ENCODE data around the gene CPA3. TPM values are rescaled to one million over a fixed set of nuclear protein-coding genes. Genes with fewer than 3 reads are reported as not detected.

Gene CPA3
- total and polyA plus RNA-seq, 5 donors, result 0.11 to 2.3 (median 2.0) TPM

- Histone ChIP-seq H3K27ac (ENCODE audit: low read length) (no peak overlapping the region), H3K4me3 (ENCODE audit: low read length) (no peak overlapping the region), H3K9me3 (ENCODE audit: control insufficient read depth, low read length) (no peaks in the 10 kb centered on the region), H3K27me3 (ENCODE audit: control insufficient read depth, insufficient read depth) (no peaks in the 10 kb centered on the region), H3K4me1 (ENCODE audit: control insufficient read depth, insufficient read depth, low read length) (no peaks in the 10 kb centered on the region)
- DNase-seq, result no peak
- ATAC-seq, result no peak
- intact Hi-C loops (cut with DNase I), result no loop called here
- 94% methylated on average over 2 of the region's 2 CpGs for WGBS
These were observed 51.0 kb downstream of the CPA3 start for GRCh38 chr3:148916132-148916531.

GRCh38 chr3:148922467-148922866 lies 57.4 kb downstream of the CPA3 start:
- Histone ChIP-seq H3K4me3 (ENCODE audit: low read length) (no peak overlapping the region), H3K27me3 (ENCODE audit: control insufficient read depth, insufficient read depth) (no peaks in the 10 kb centered on the region), H3K27ac (ENCODE audit: low read length) (no peak overlapping the region), H3K4me1 (ENCODE audit: control insufficient read depth, insufficient read depth, low read length) (no peaks in the 10 kb centered on the region), H3K9me3 (ENCODE audit: control insufficient read depth, low read length) (no peaks in the 10 kb centered on the region)
- WGBS, result 79% methylated on average over 1 of the region's 1 CpG
- intact Hi-C loops (cut with DNase I), result no loop called here
- no peak for DNase-seq
- ATAC-seq, result no peak

- Histone ChIP-seq H3K27me3 (ENCODE audit: control insufficient read depth, insufficient read depth) (no peaks in the 10 kb centered on the region), H3K4me1 (ENCODE audit: control insufficient read depth, insufficient read depth, low read length) (no peaks in the 10 kb centered on the region), H3K27ac (ENCODE audit: low read length) (no peak overlapping the region), H3K9me3 (ENCODE audit: control insufficient read depth, low read length) (no peaks in the 10 kb centered on the region), H3K4me3 (ENCODE audit: low read length) (no peak overlapping the region)
- intact Hi-C loops (cut with DNase I), result no loop called here
- ATAC-seq, result no peak
- DNase-seq, result no peak
These were observed 58.5 kb downstream of the CPA3 start for GRCh38 chr3:148923592-148923991.

GRCh38 chr3:148924562-148924961 lies 59.5 kb downstream of the CPA3 start:
- H3K4me3 ChIP-seq (ENCODE audit: low read length), result no peak overlapping the region
- no peak overlapping the region for H3K27ac ChIP-seq (ENCODE audit: low read length)
- no peaks in the 10 kb centered on the region for H3K4me1 ChIP-seq (ENCODE audit: control insufficient read depth, insufficient read depth, low read length)
- no peak for DNase-seq
- 47% methylated on average over 3 of the region's 3 CpGs for WGBS
- intact Hi-C loops (cut with DNase I), result no loop called here
- no peaks in the 10 kb centered on the region for H3K9me3 ChIP-seq (ENCODE audit: control insufficient read depth, low read length)
- no peak for ATAC-seq
- no peaks in the 10 kb centered on the region for H3K27me3 ChIP-seq (ENCODE audit: control insufficient read depth, insufficient read depth)

GRCh38 chr3:148925845-148926244 lies 60.7 kb downstream of the CPA3 start:
- H3K27ac ChIP-seq (ENCODE audit: low read length), result no peak overlapping the region
- H3K4me1 ChIP-seq (ENCODE audit: control insufficient read depth, insufficient read depth, low read length), result no peaks in the 10 kb centered on the region
- 84% methylated on average over 5 of the region's 5 CpGs for WGBS
- intact Hi-C loops (cut with DNase I), result no loop called here
- no peaks in the 10 kb centered on the region for H3K9me3 ChIP-seq (ENCODE audit: control insufficient read depth, low read length)
- DNase-seq, result no peak
- no peak overlapping the region for H3K4me3 ChIP-seq (ENCODE audit: low read length)
- H3K27me3 ChIP-seq (ENCODE audit: control insufficient read depth, insufficient read depth), result no peaks in the 10 kb centered on the region
- ATAC-seq, result no peak

- intact Hi-C loops (cut with DNase I), result no loop called here
- 74% methylated on average over 3 of the region's 3 CpGs for WGBS
These were observed 65.7 kb downstream of the CPA3 start for GRCh38 chr3:148930752-148931151.

GRCh38 chr3:148931574-148931973 lies 66.5 kb downstream of the CPA3 start:
- DNase-seq, result no peak
- H3K4me1 ChIP-seq (ENCODE audit: control insufficient read depth, insufficient read depth, low read length), result no peaks in the 10 kb centered on the region
- no peaks in the 10 kb centered on the region for H3K9me3 ChIP-seq (ENCODE audit: control insufficient read depth, low read length)
- WGBS, result 91% methylated on average over 4 of the region's 4 CpGs
- H3K4me3 ChIP-seq (ENCODE audit: low read length), result no peak overlapping the region
- H3K27ac ChIP-seq (ENCODE audit: low read length), result no peak overlapping the region
- no peaks in the 10 kb centered on the region for H3K27me3 ChIP-seq (ENCODE audit: control insufficient read depth, insufficient read depth)
- intact Hi-C loops (cut with DNase I), result no loop called here
- ATAC-seq, result no peak

More at GRCh38 chr3:148930752-148931151, 65.7 kb downstream of the CPA3 start:
- Histone ChIP-seq H3K9me3 (ENCODE audit: control insufficient read depth, low read length) (no peaks in the 10 kb centered on the region), H3K27ac (ENCODE audit: low read length) (no peak overlapping the region), H3K4me3 (ENCODE audit: low read length) (no peak overlapping the region), H3K27me3 (ENCODE audit: control insufficient read depth, insufficient read depth) (no peaks in the 10 kb centered on the region), H3K4me1 (ENCODE audit: control insufficient read depth, insufficient read depth, low read length) (no peaks in the 10 kb centered on the region)
- ATAC-seq (no peak), DNase-seq (no peak)

GRCh38 chr3:148932972-148933371 lies 67.9 kb downstream of the CPA3 start:
- WGBS, result 69% methylated on average over 3 of the region's 3 CpGs
- ATAC-seq, result no peak
- Histone ChIP-seq H3K4me1 (ENCODE audit: control insufficient read depth, insufficient read depth, low read length) (no peaks in the 10 kb centered on the region), H3K27ac (ENCODE audit: low read length) (no peak overlapping the region), H3K9me3 (ENCODE audit: control insufficient read depth, low read length) (no peaks in the 10 kb centered on the region), H3K4me3 (ENCODE audit: low read length) (no peak overlapping the region), H3K27me3 (ENCODE audit: control insufficient read depth, insufficient read depth) (no peaks in the 10 kb centered on the region)
- intact Hi-C loops (cut with DNase I), result no loop called here
- DNase-seq, result no peak

GRCh38 chr3:148937467-148938255 lies 72.6 kb downstream of the CPA3 start:
- no peak for DNase-seq
- intact Hi-C loops (cut with DNase I), result no loop called here

GRCh38 chr3:148938306-148938705 lies 73.2 kb downstream of the CPA3 start:
- Histone ChIP-seq H3K9me3 (ENCODE audit: control insufficient read depth, low read length) (no peaks in the 10 kb centered on the region), H3K27ac (ENCODE audit: low read length) (no peak overlapping the region), H3K4me1 (ENCODE audit: control insufficient read depth, insufficient read depth, low read length) (no peaks in the 10 kb centered on the region), H3K4me3 (ENCODE audit: low read length) (no peak overlapping the region), H3K27me3 (ENCODE audit: control insufficient read depth, insufficient read depth) (no peaks in the 10 kb centered on the region)
- WGBS, result 62% methylated on average over 2 of the region's 2 CpGs
- intact Hi-C loops (cut with DNase I), result no loop called here
- no peak for DNase-seq
- ATAC-seq, result no peak

More at GRCh38 chr3:148937467-148938255, 72.6 kb downstream of the CPA3 start:
- Histone ChIP-seq H3K4me1 (ENCODE audit: control insufficient read depth, insufficient read depth, low read length) (no peaks in the 10 kb centered on the region), H3K4me3 (ENCODE audit: low read length) (no peak overlapping the region), H3K27ac (ENCODE audit: low read length) (no peak overlapping the region), H3K9me3 (ENCODE audit: control insufficient read depth, low read length) (no peaks in the 10 kb centered on the region), H3K27me3 (ENCODE audit: control insufficient read depth, insufficient read depth) (no peaks in the 10 kb centered on the region)
- no peak for ATAC-seq
- 82% methylated on average over 10 of the region's 10 CpGs for WGBS

GRCh38 chr3:148938936-148939335 lies 73.8 kb downstream of the CPA3 start:
- WGBS, result 62% methylated on average over 7 of the region's 7 CpGs
- no peaks in the 10 kb centered on the region for H3K27me3 ChIP-seq (ENCODE audit: control insufficient read depth, insufficient read depth)
- no peak overlapping the region for H3K4me3 ChIP-seq (ENCODE audit: low read length)
- no peaks in the 10 kb centered on the region for H3K4me1 ChIP-seq (ENCODE audit: control insufficient read depth, insufficient read depth, low read length)
- intact Hi-C loops (cut with DNase I), result no loop called here
- ATAC-seq (no peak), DNase-seq (no peak)
- no peaks in the 10 kb centered on the region for H3K9me3 ChIP-seq (ENCODE audit: control insufficient read depth, low read length)
- H3K27ac ChIP-seq (ENCODE audit: low read length), result no peak overlapping the region

GRCh38 chr3:148940983-148941382 lies 75.9 kb downstream of the CPA3 start:
- no peak overlapping the region for H3K27ac ChIP-seq (ENCODE audit: low read length)
- H3K9me3 ChIP-seq (ENCODE audit: control insufficient read depth, low read length), result no peaks in the 10 kb centered on the region
- no peaks in the 10 kb centered on the region for H3K27me3 ChIP-seq (ENCODE audit: control insufficient read depth, insufficient read depth)
- no peak overlapping the region for H3K4me3 ChIP-seq (ENCODE audit: low read length)
- ATAC-seq (no peak), DNase-seq (no peak)
- intact Hi-C loops (cut with DNase I), result loop anchor here in 3 of 4 donors (5.0 to 10.0 kb wide), 3 partner anchors 79 to 566 kb away; no protein-coding TSS in a partner anchor
- 59% methylated on average over 3 of the region's 3 CpGs for WGBS
- H3K4me1 ChIP-seq (ENCODE audit: control insufficient read depth, insufficient read depth, low read length), result no peaks in the 10 kb centered on the region
